Measurements from ENCODE around the gene ATP9B. TPM values are rescaled to one million over a fixed set of nuclear protein-coding genes. Genes with fewer than 3 reads are reported as not detected.

The ATP9B gene
- polyA plus RNA-seq, 3 donors = 7.2 to 20.3 (median 14.0) TPM

- peaks cover 2 to 16% of the 10 kb centered on the region in 2 donors for H3K9me3 ChIP-seq (replicated peaks in 1 of 2; ENCODE audit: control insufficient read depth in 1 of 2, insufficient read depth in 1 of 2, low read length in 2 of 2)
- H3K4me3 ChIP-seq (replicated peaks in 1 of 3; ENCODE audit: low read depth in 2 of 3, low read length in 3 of 3) = peak overlapping the region; percentile 64 to 94 (median 89)
- Mint-ChIP-seq H3K36me3 (peaks cover 17 to 25% of the 10 kb centered on the region in 2 donors), H3K4me1 (peaks cover 31% of the 10 kb centered on the region), H3K27me3 (ENCODE audit: low read depth in 3 of 3) (peaks cover 8 to 19% (median 9%) of the 10 kb centered on the region in 3 donors), H3K9me3 (peaks cover 22 to 32% (median 27%) of the 10 kb centered on the region in 7 donors), H3K27ac (peak overlapping the region; percentile 81 to 97 (median 88)), H3K4me3 (peak overlapping the region; percentile 80 to 87)
- peaks cover 0 to 6% of the 10 kb centered on the region in 2 donors for H3K27me3 ChIP-seq (ENCODE audit: control insufficient read depth in 2 of 2, insufficient read depth in 2 of 2, low read length in 2 of 2)
- peak overlapping the region; percentile 95 for H3K9ac ChIP-seq (ENCODE audit: insufficient read depth, low read length, poor library complexity, severe bottlenecking)
- H3K27ac ChIP-seq (ENCODE audit: low read depth in 1 of 2, low read length in 2 of 2) = peak overlapping the region; percentile 74 to 92
- no peak for TF ChIP-seq CTCF (IDR thresholded peaks at IDR 0.05)
- peak overlapping the region; percentile 84 for H3K4me2 ChIP-seq (replicated peaks; ENCODE audit: extremely low read depth, low read length, poor library complexity, severe bottlenecking)
- H3K36me3 ChIP-seq (replicated peaks in 1 of 2; ENCODE audit: control insufficient read depth in 1 of 2, insufficient read depth in 2 of 2, low read length in 2 of 2) = no peaks in the 10 kb centered on the region
- peaks cover 13% of the 10 kb centered on the region for H4K20me1 ChIP-seq (ENCODE audit: insufficient read depth, low read length)
- H3K79me2 ChIP-seq (ENCODE audit: insufficient read depth, low read length) = peaks cover 43% of the 10 kb centered on the region
- peak overlapping the region; percentile 80 for H2AFZ ChIP-seq (ENCODE audit: insufficient read depth, low read depth, low read length, poor library complexity, severe bottlenecking)
- H3K4me1 ChIP-seq (ENCODE audit: control insufficient read depth in 1 of 2, insufficient read depth in 2 of 2, low read length in 2 of 2) = peaks cover 21 to 32% of the 10 kb centered on the region in 2 donors
- intact Hi-C loops (cut with micrococcal nuclease) = loop anchor here (5.0 to 10.0 kb wide), 8 partner anchors 83 to 965 kb away; partner anchors contain the start of genes RBFA (in 2 of the 2) and CTDP1 (in 1 of the 2)
- DNase-seq = peak in 1 of 3 donors; percentile 8
- 0% methylated on average over 10 of the region's 20 CpGs for whole genome bisulfite sequencing (ENCODE audit: insufficient coverage)
These were observed 540 bp downstream of the ATP9B start for GRCh38 chr18:79069717-79070151.

- no peak for DNase-seq
- H3K36me3 ChIP-seq (replicated peaks in 1 of 2; ENCODE audit: control insufficient read depth in 1 of 2, insufficient read depth in 2 of 2, low read length in 2 of 2) = no peaks in the 10 kb centered on the region
- peaks cover 0 to 6% of the 10 kb centered on the region in 2 donors for H3K27me3 ChIP-seq (ENCODE audit: control insufficient read depth in 2 of 2, insufficient read depth in 2 of 2, low read length in 2 of 2)
- H3K4me3 Mint-ChIP-seq = peak overlapping the region; percentile 39 to 80
- H3K4me2 ChIP-seq (replicated peaks; ENCODE audit: extremely low read depth, low read length, poor library complexity, severe bottlenecking) = peak overlapping the region; percentile 84
- no peak overlapping the region for H2AFZ ChIP-seq (ENCODE audit: insufficient read depth, low read depth, low read length, poor library complexity, severe bottlenecking)
- peaks cover 32% of the 10 kb centered on the region for H3K4me1 Mint-ChIP-seq
- H3K27ac Mint-ChIP-seq = peak overlapping the region; percentile 87 to 97 (median 91)
- peaks cover 2 to 16% of the 10 kb centered on the region in 2 donors for H3K9me3 ChIP-seq (replicated peaks in 1 of 2; ENCODE audit: control insufficient read depth in 1 of 2, insufficient read depth in 1 of 2, low read length in 2 of 2)
- no peak for TF ChIP-seq CTCF (IDR thresholded peaks at IDR 0.05)
- no peak overlapping the region for H3K9ac ChIP-seq (ENCODE audit: insufficient read depth, low read length, poor library complexity, severe bottlenecking)
- H3K9me3 Mint-ChIP-seq = peaks cover 22 to 31% (median 26%) of the 10 kb centered on the region in 7 donors
- intact Hi-C loops (cut with micrococcal nuclease) = loop anchor here in 1 of 2 donors (10.0 kb wide), 1 partner anchor 84 kb away; no protein-coding TSS in a partner anchor
- 94% methylated on average over 2 of the region's 3 CpGs for WGBS (ENCODE audit: insufficient coverage)
- H3K79me2 ChIP-seq (ENCODE audit: insufficient read depth, low read length) = peaks cover 51% of the 10 kb centered on the region
- H3K27me3 Mint-ChIP-seq (ENCODE audit: low read depth in 3 of 3) = peaks cover 8 to 20% (median 9%) of the 10 kb centered on the region in 3 donors
- peaks cover 21 to 32% of the 10 kb centered on the region in 2 donors for H3K4me1 ChIP-seq (ENCODE audit: control insufficient read depth in 1 of 2, insufficient read depth in 2 of 2, low read length in 2 of 2)
- H3K27ac ChIP-seq (ENCODE audit: low read depth in 1 of 2, low read length in 2 of 2) = peak overlapping the region in 1 of 2 donors; percentile 92
- peak overlapping the region in 1 of 3 experiments; percentile 89 for H3K4me3 ChIP-seq (replicated peaks in 1 of 3; ENCODE audit: low read depth in 2 of 3, low read length in 3 of 3)
- peaks cover 21% of the 10 kb centered on the region for H4K20me1 ChIP-seq (ENCODE audit: insufficient read depth, low read length)
- peaks cover 22 to 26% of the 10 kb centered on the region in 2 donors for H3K36me3 Mint-ChIP-seq
These were observed 1.3 kb downstream of the ATP9B start for GRCh38 chr18:79070486-79070885.

Data from CD14-positive monocyte (primary cell).